SK-N-MC (cell line): Measurements from ENCODE around the gene HS3ST1.

Source experiments
- EZH2 ChIP-seq: fragments of 200-600 bp; sonication (generic); IDR thresholded peaks from one replicate; pipeline ENCODE4 v1.6.1; 2017; ENCODE audit warnings: antibody characterized with exemption
- POLR2AphosphoS5 ChIP-seq: IDR thresholded peaks from 2 replicates; pipeline ENCODE4 v1.6.1; 2012; ENCODE audit warnings: mild to moderate bottlenecking, low read depth, low read length, borderline replicate concordance

GRCh38 chr4:11451716-11452115, 23.0 kb upstream of the HS3ST1 start:
- no peak for TF ChIP-seq EZH2
- no peak for TF ChIP-seq POLR2AphosphoS5
